ENCODE results near the gene C1orf105. TPM values are rescaled to one million over a fixed set of nuclear protein-coding genes. Genes with fewer than 3 reads are reported as not detected.
A peak's percentile ranks its signal among the peaks of the same experiment; 100 is the strongest.

C1orf105 gene
- total RNA-seq, 4 donors from 2014 or later: not detected

DNA sequence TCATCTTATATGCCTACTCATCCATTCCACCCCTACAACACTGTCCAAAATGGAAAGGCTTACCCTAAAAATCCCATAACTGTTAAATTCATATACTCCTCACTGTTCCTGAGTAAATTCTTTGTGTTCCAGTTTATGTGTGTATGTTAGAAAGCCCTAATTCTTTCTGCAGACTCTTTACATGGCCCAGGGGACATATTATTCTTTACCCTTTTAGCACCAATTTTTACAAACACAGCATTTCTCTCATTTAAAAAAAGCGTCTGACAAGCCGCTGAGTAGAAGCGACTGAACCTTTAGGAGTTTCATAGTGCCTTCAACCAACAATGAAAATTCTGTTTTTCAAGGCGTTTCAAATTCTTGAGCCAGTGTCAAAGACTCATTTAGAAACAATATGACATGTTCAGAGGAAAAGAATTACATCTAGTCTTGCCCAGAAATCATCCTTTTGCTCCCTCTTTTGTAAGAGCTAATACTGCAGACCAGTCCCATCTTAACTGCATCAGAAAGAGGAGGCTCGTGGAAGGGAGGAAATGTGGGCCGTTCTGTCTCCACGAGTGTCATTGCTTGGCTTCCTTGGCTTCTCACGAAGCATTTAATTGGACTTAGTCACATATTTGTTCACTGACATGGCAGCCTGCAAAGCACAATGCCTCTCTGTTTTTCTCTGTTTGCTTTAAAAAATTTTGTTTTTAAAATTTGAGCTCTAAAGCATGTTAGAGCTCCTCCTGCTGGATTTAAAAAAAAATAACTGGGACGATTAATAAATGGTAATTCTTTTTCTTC lies 21.3 kb upstream of the C1orf105 start:
- Histone ChIP-seq H3K9me3 (no peaks in the 10 kb centered on the region), H3K27me3 (no peaks in the 10 kb centered on the region), H3K4me3 (peak overlapping the region; percentile 1 to 14), H3K4me1 (peaks cover 6 to 59% (median 21%) of the 10 kb centered on the region in 3 donors), H3K27ac (peak overlapping the region; percentile 80 to 96 (median 84)), H3K36me3 (no peaks in the 10 kb centered on the region)
- WGBS, 2 donors (ENCODE audit: low coverage in 1 of 2): 14 to 17% methylated on average over 8 to 9 of the region's 9 CpGs
- peak; percentile 95 for ATAC-seq
- TF ChIP-seq, protein P1, sequence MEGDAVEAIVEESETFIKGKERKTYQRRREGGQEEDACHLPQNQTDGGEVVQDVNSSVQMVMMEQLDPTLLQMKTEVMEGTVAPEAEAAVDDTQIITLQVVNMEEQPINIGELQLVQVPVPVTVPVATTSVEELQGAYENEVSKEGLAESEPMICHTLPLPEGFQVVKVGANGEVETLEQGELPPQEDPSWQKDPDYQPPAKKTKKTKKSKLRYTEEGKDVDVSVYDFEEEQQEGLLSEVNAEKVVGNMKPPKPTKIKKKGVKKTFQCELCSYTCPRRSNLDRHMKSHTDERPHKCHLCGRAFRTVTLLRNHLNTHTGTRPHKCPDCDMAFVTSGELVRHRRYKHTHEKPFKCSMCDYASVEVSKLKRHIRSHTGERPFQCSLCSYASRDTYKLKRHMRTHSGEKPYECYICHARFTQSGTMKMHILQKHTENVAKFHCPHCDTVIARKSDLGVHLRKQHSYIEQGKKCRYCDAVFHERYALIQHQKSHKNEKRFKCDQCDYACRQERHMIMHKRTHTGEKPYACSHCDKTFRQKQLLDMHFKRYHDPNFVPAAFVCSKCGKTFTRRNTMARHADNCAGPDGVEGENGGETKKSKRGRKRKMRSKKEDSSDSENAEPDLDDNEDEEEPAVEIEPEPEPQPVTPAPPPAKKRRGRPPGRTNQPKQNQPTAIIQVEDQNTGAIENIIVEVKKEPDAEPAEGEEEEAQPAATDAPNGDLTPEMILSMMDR (IDR thresholded peaks at IDR 0.05): peak; percentile 52 to 75 (median 70)
- TF ChIP-seq EP300 (IDR thresholded peaks at IDR 0.05) (no peak), POLR2AphosphoS5 (IDR thresholded peaks at IDR 0.05) (peak; percentile 72), POLR2A (IDR thresholded peaks at IDR 0.05) (peak in 1 of 2 donors; percentile 21)

DNA sequence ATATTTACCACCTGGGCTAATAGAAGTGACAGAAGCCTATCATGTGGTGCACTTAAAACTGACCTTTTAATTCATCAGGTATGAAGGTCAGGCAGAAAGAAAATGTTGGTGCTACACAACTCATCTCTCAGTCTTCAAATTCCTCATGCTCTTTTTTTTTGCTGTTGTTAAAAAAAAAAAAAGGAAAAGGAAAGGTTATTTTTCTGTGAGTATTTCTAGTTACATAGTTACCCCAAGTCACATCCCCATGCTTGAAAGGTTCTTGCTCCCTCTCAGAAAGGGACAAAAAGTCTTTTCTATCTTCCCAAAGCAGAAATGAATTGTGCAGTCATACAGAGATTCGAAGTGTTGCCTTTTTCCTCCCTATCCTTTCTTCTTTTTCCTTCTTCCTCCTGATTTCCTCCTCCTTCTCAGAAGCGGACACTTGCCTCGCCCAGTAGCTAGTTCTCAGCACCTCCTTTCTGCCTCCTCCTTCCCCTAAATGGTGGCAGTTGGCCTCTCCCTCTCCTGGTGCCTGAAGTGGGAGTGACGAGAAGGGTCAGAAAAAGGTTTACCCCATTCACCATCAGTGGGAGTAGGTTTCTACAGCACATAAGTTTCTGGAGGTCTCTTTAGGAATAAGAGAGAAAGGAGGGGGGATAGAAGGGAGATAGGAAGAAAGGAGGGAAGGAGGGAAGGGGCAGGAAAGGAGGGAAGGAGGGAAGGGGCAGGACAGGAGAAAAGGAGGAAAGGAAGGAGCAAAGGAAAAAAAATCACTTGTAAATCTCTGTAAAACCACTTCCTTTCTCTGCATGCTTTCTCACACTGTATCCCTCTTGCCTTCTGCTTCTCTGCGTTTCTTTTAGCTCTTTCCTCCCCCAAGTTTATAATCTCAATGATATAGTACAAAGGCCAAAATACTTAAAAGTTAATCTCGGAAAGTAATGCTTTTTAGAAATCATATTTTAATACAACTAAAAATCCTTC lies 20.4 kb upstream of the C1orf105 start:
- no peaks in the 10 kb centered on the region for H3K9me3 ChIP-seq
- H3K4me3 ChIP-seq: no peak overlapping the region
- no peaks in the 10 kb centered on the region for H3K27me3 ChIP-seq
- peak overlapping the region; percentile 80 to 96 (median 84) for H3K27ac ChIP-seq
- ATAC-seq: no peak
- WGBS, 2 donors (ENCODE audit: low coverage in 1 of 2): 36 to 76% methylated on average over 3 to 5 of the region's 6 CpGs
- H3K4me1 ChIP-seq: peaks cover 0 to 50% (median 14%) of the 10 kb centered on the region in 3 donors
- TF ChIP-seq EP300 (IDR thresholded peaks at IDR 0.05): no peak
- TF ChIP-seq POLR2A (IDR thresholded peaks at IDR 0.05): no peak
- TF ChIP-seq POLR2AphosphoS5 (IDR thresholded peaks at IDR 0.05): no peak
- TF ChIP-seq, protein P1 (IDR thresholded peaks at IDR 0.05): no peak
- H3K36me3 ChIP-seq: no peaks in the 10 kb centered on the region

GRCh38 chr1:172400722-172401105 lies 19.8 kb upstream of the C1orf105 start:
- H3K27me3 ChIP-seq: no peaks in the 10 kb centered on the region
- H3K36me3 ChIP-seq: no peaks in the 10 kb centered on the region
- H3K4me1 ChIP-seq: peaks cover 0 to 49% (median 14%) of the 10 kb centered on the region in 3 donors
- ATAC-seq: no peak
- no peak overlapping the region for H3K4me3 ChIP-seq
- peak overlapping the region; percentile 80 to 96 (median 84) for H3K27ac ChIP-seq
- WGBS, 2 donors (ENCODE audit: low coverage in 1 of 2): 27 to 60% methylated on average over 1 of the region's 1 CpG
- no peaks in the 10 kb centered on the region for H3K9me3 ChIP-seq
- TF ChIP-seq POLR2A (IDR thresholded peaks at IDR 0.05): no peak
- no peak for TF ChIP-seq POLR2AphosphoS5 (IDR thresholded peaks at IDR 0.05)
- TF ChIP-seq, protein P1 (IDR thresholded peaks at IDR 0.05): no peak
- no peak for TF ChIP-seq EP300 (IDR thresholded peaks at IDR 0.05)

GRCh38 chr1:172401477-172401876 lies 19.0 kb upstream of the C1orf105 start:
- ATAC-seq: no peak
- H3K4me3 ChIP-seq: no peak overlapping the region
- TF ChIP-seq, protein P1 (IDR thresholded peaks at IDR 0.05): no peak
- no peak for TF ChIP-seq EP300 (IDR thresholded peaks at IDR 0.05)
- no peak for TF ChIP-seq POLR2A (IDR thresholded peaks at IDR 0.05)
- TF ChIP-seq POLR2AphosphoS5 (IDR thresholded peaks at IDR 0.05): no peak
- no peaks in the 10 kb centered on the region for H3K27me3 ChIP-seq
- H3K27ac ChIP-seq: peak overlapping the region in 1 of 4 donors; percentile 80
- H3K4me1 ChIP-seq: peaks cover 0 to 49% (median 14%) of the 10 kb centered on the region in 3 donors
- no peaks in the 10 kb centered on the region for H3K36me3 ChIP-seq
- H3K9me3 ChIP-seq: no peaks in the 10 kb centered on the region

Data from gastroesophageal sphincter (tissue), 4 donors.